ENCODE data around the gene TK2. TPM values are rescaled to one million over a fixed set of nuclear protein-coding genes. Genes with fewer than 3 reads are reported as not detected.

Gene TK2
- total and polyA plus RNA-seq, 2 experiments from 2014 or later = 27.9 to 57.5 TPM

- Histone ChIP-seq H3F3A (ENCODE audit: insufficient read depth) (peaks cover 24% of the 10 kb centered on the region), H3K27ac (peak overlapping the region; percentile 58), H3K36me3 (ENCODE audit: low read depth) (no peaks in the 10 kb centered on the region), H3K4me3 (no peak overlapping the region), H4K20me1 (ENCODE audit: insufficient read depth) (no peaks in the 10 kb centered on the region), H3K27me3 (replicated peaks; ENCODE audit: insufficient read depth) (no peaks in the 10 kb centered on the region), H3K4me1 (ENCODE audit: insufficient read depth) (peaks cover 39% of the 10 kb centered on the region), H3K9me3 (ENCODE audit: low read depth) (no peaks in the 10 kb centered on the region), H3K4me2 (ENCODE audit: unreplicated experiment) (peak overlapping the region; percentile 43), H3K9me2 (ENCODE audit: insufficient read depth) (no peaks in the 10 kb centered on the region), H3K79me2 (ENCODE audit: insufficient read depth) (no peaks in the 10 kb centered on the region), H3K9ac (no peak overlapping the region), H2AFZ (no peak overlapping the region)
- in situ Hi-C loops (cut with MboI) = no loop called here
- 34 to 39% methylated on average over 12 of the region's 12 CpGs for WGBS, 2 experiments (ENCODE audit: low coverage in 1 of 2, low lambda C conversion rate in 2 of 2, missing lambda C conversion rate in 2 of 2)
- DNase-seq = peak; percentile 30
- TF ChIP-seq EZH2 (IDR thresholded peaks at IDR 0.05; ENCODE audit: insufficient read depth, poor library complexity, severe bottlenecking) = no peak
- no peak for TF ChIP-seq EZH2phosphoT487 (IDR thresholded peaks at IDR 0.05; ENCODE audit: insufficient read depth, low read depth)
Observed at GRCh38 chr16:66510711-66511601, 39.0 kb downstream of the TK2 start.

- no peaks in the 10 kb centered on the region for H3K9me3 ChIP-seq (ENCODE audit: low read depth)
- H2AFZ ChIP-seq = no peak overlapping the region
- TF ChIP-seq EZH2phosphoT487 (IDR thresholded peaks at IDR 0.05; ENCODE audit: insufficient read depth, low read depth) (no peak), EZH2 (IDR thresholded peaks at IDR 0.05; ENCODE audit: insufficient read depth, poor library complexity, severe bottlenecking) (no peak)
- no peaks in the 10 kb centered on the region for H3K36me3 ChIP-seq (ENCODE audit: low read depth)
- H4K20me1 ChIP-seq (ENCODE audit: insufficient read depth) = no peaks in the 10 kb centered on the region
- in situ Hi-C loops (cut with MboI) = no loop called here
- no peak overlapping the region for H3K27ac ChIP-seq
- H3K4me3 ChIP-seq = no peak overlapping the region
- no peak overlapping the region for H3K4me2 ChIP-seq (ENCODE audit: unreplicated experiment)
- H3K9me2 ChIP-seq (ENCODE audit: insufficient read depth) = no peaks in the 10 kb centered on the region
- WGBS, 2 experiments (ENCODE audit: low coverage in 1 of 2, low lambda C conversion rate in 2 of 2, missing lambda C conversion rate in 2 of 2) = 88 to 90% methylated on average over 5 of the region's 5 CpGs
- H3K9ac ChIP-seq = no peak overlapping the region
- H3K27me3 ChIP-seq (replicated peaks; ENCODE audit: insufficient read depth) = no peaks in the 10 kb centered on the region
- H3K79me2 ChIP-seq (ENCODE audit: insufficient read depth) = no peaks in the 10 kb centered on the region
- H3F3A ChIP-seq (ENCODE audit: insufficient read depth) = peaks cover 24% of the 10 kb centered on the region
- H3K4me1 ChIP-seq (ENCODE audit: insufficient read depth) = peaks cover 35% of the 10 kb centered on the region
- DNase-seq = no peak
Observed at GRCh38 chr16:66510298-66510697, 39.6 kb downstream of the TK2 start.

GRCh38 chr16:66509576-66509975 lies 40.3 kb downstream of the TK2 start:
- Histone ChIP-seq H3K4me2 (ENCODE audit: unreplicated experiment) (no peak overlapping the region), H3K27ac (no peak overlapping the region), H3K9ac (no peak overlapping the region), H3K9me3 (ENCODE audit: low read depth) (no peaks in the 10 kb centered on the region), H3K9me2 (ENCODE audit: insufficient read depth) (no peaks in the 10 kb centered on the region), H3K27me3 (replicated peaks; ENCODE audit: insufficient read depth) (no peaks in the 10 kb centered on the region), H3K4me1 (ENCODE audit: insufficient read depth) (peaks cover 35% of the 10 kb centered on the region), H3K79me2 (ENCODE audit: insufficient read depth) (no peaks in the 10 kb centered on the region), H4K20me1 (ENCODE audit: insufficient read depth) (no peaks in the 10 kb centered on the region), H3F3A (ENCODE audit: insufficient read depth) (peaks cover 24% of the 10 kb centered on the region), H3K4me3 (no peak overlapping the region), H3K36me3 (ENCODE audit: low read depth) (no peaks in the 10 kb centered on the region), H2AFZ (no peak overlapping the region)
- TF ChIP-seq EZH2phosphoT487 (IDR thresholded peaks at IDR 0.05; ENCODE audit: insufficient read depth, low read depth) (no peak), EZH2 (IDR thresholded peaks at IDR 0.05; ENCODE audit: insufficient read depth, poor library complexity, severe bottlenecking) (no peak)
- DNase-seq = no peak
- WGBS, 2 experiments (ENCODE audit: low coverage in 1 of 2, low lambda C conversion rate in 2 of 2, missing lambda C conversion rate in 2 of 2) = 92% methylated on average over 5 of the region's 5 CpGs
- in situ Hi-C loops (cut with MboI) = no loop called here

GRCh38 chr16:66508914-66509496 lies 40.9 kb downstream of the TK2 start:
- Histone ChIP-seq H3K27ac (no peak overlapping the region), H3F3A (ENCODE audit: insufficient read depth) (peaks cover 26% of the 10 kb centered on the region), H3K4me1 (ENCODE audit: insufficient read depth) (peaks cover 39% of the 10 kb centered on the region), H3K4me3 (no peak overlapping the region), H3K9me3 (ENCODE audit: low read depth) (no peaks in the 10 kb centered on the region), H3K4me2 (ENCODE audit: unreplicated experiment) (no peak overlapping the region), H3K36me3 (ENCODE audit: low read depth) (no peaks in the 10 kb centered on the region), H3K79me2 (ENCODE audit: insufficient read depth) (no peaks in the 10 kb centered on the region), H3K27me3 (replicated peaks; ENCODE audit: insufficient read depth) (no peaks in the 10 kb centered on the region), H3K9me2 (ENCODE audit: insufficient read depth) (no peaks in the 10 kb centered on the region), H3K9ac (no peak overlapping the region), H4K20me1 (ENCODE audit: insufficient read depth) (no peaks in the 10 kb centered on the region), H2AFZ (no peak overlapping the region)
- no peak for DNase-seq
- in situ Hi-C loops (cut with MboI) = no loop called here
- 94 to 98% methylated on average over 8 to 9 of the region's 9 CpGs for WGBS, 2 experiments (ENCODE audit: low coverage in 1 of 2, low lambda C conversion rate in 2 of 2, missing lambda C conversion rate in 2 of 2)
- no peak for TF ChIP-seq EZH2phosphoT487 (IDR thresholded peaks at IDR 0.05; ENCODE audit: insufficient read depth, low read depth)
- TF ChIP-seq EZH2 (IDR thresholded peaks at IDR 0.05; ENCODE audit: insufficient read depth, poor library complexity, severe bottlenecking) = no peak

Data from GM23248 (cell line).